HG03558 (cell line): ENCODE data around the gene IL17C.

Experiments
- ATAC-seq: cut with Tn5 transposase; IDR thresholded peaks from one replicate; pipeline ENCODE4 v1.9.1; 2021; ENCODE audit warnings: moderate number of reproducible peaks; ENCODE audit not compliant: unreplicated experiment; ENCODE audit errors: extremely low read depth

Gene IL17C, protein sequence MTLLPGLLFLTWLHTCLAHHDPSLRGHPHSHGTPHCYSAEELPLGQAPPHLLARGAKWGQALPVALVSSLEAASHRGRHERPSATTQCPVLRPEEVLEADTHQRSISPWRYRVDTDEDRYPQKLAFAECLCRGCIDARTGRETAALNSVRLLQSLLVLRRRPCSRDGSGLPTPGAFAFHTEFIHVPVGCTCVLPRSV

DNA sequence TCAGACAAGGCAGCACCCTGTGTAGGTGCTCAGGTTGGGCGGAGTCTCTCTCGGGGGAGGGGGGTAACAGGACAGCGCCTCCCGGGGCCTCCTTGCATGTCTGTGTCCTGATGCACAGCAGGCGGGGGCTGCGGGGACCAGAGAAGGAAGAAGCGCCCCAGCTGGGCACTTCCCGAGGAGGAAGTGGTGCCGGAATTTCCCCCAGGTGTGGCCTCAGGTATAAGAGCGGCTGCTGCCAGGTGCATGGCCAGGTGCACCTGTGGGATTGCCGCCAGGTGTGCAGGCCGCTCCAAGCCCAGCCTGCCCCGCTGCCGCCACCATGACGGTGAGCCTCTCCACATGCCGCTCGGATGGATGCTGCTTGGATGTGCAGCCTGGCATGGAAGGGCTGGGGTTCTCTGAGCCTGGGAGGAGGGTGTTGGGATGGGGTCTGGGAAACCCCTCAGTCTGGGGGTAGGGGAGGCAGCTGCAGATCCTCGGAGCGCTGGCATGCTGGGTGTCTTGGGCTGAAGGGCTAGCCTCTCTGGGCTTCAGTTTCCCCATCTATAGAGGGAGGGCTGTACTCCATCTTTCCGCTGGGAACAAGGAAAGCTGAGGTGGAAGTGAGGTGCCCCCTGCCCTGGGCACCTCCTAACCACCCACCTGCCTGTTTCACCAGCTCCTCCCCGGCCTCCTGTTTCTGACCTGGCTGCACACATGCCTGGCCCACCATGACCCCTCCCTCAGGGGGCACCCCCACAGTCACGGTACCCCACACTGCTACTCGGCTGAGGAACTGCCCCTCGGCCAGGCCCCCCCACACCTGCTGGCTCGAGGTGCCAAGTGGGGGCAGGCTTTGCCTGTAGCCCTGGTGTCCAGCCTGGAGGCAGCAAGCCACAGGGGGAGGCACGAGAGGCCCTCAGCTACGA lies at the start of gene IL17C:
Gene IL17C (plus strand): TSS at position 250 of the 908 bp plus-strand sequence. CDS start 70 bp downstream, at position 320.
- no peak for ATAC-seq

- no peak for ATAC-seq
Observed at GRCh38 chr16:88588754-88589153, 49.6 kb upstream of the IL17C start.

GRCh38 chr16:88589441-88589840 lies 48.9 kb upstream of the IL17C start:
- no peak for ATAC-seq

GRCh38 chr16:88591577-88592021 lies 46.8 kb upstream of the IL17C start:
- ATAC-seq: no peak

DNA sequence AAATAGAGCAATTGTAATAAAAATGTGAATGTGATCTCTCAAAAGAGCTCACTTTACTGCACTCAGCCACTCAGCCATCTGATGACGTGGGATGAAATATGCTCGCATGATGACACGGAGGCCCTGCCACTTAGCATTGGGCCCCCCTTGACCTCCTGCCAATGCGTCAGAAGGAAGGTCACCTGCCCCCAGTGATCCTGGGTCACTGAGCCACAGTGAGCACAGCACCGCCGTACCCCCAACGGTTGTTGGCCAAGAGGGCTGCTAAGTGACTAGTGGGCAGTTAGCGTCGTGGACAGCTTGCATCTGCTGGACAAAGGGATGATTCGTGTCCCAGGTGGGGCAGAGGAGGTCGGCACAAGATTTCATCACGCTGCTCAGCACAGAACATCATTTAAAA lies 45.3 kb upstream of the IL17C start:
- ATAC-seq: no peak

GRCh38 chr16:88593489-88593888 lies 44.9 kb upstream of the IL17C start:
- ATAC-seq: no peak

GRCh38 chr16:88593910-88594309 lies 44.5 kb upstream of the IL17C start:
- ATAC-seq: no peak

GRCh38 chr16:88595101-88595500 lies 43.3 kb upstream of the IL17C start:
- ATAC-seq: no peak

DNA sequence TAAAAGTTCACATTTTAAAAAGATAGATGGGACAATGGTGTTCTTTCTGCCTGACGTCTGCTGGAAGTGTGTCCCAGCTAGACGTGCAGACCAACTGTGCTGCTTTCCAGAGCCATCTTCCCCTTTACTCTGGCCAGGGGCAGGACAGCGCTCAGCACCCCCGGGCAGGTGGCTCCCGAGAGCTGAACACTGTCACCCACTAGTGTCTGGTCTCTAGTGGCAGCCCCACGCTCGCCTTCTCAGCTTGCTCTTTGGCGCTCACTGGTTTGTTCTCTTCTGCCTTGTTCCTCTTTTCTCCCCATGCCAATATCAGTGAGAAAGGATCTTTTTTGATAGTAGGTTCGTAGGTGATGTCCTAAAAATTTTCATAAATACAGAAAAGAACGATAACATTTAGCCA lies 42.5 kb upstream of the IL17C start:
- ATAC-seq: no peak

GRCh38 chr16:88596483-88596882 lies 41.9 kb upstream of the IL17C start:
- ATAC-seq: no peak

- no peak for ATAC-seq
Observed at GRCh38 chr16:88597856-88598491, 40.4 kb upstream of the IL17C start.

DNA sequence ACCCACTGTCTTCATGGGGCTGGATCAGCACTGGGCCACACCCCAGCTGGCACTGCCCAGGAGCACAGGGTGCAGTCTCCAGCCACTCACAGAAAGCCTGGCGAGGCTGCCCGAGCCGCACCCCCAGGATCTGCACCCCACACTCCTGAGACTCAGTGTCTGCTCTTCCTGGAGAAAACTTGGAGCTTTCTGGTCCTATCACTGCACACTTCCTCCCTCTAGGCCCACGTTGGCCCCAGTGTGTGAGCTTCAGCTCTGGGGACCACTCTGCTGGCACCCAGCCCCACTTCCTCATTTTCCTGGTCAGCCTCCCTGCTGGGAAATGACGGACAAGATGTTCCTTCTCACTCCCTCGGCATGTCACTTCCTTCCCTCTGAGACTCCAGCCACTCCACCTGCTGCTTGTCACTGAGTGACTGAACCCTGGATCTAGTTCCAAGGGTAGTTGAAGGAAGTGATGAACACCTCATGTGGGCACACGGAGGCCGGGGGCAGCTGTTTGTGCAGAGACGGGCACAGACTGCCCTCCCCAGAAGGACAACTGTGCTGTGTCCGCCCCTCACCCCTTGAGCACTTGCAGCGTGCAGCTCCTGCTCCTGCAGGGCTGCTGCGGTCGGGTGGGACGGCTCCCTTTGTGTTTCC lies 39.2 kb upstream of the IL17C start:
- no peak for ATAC-seq

DNA sequence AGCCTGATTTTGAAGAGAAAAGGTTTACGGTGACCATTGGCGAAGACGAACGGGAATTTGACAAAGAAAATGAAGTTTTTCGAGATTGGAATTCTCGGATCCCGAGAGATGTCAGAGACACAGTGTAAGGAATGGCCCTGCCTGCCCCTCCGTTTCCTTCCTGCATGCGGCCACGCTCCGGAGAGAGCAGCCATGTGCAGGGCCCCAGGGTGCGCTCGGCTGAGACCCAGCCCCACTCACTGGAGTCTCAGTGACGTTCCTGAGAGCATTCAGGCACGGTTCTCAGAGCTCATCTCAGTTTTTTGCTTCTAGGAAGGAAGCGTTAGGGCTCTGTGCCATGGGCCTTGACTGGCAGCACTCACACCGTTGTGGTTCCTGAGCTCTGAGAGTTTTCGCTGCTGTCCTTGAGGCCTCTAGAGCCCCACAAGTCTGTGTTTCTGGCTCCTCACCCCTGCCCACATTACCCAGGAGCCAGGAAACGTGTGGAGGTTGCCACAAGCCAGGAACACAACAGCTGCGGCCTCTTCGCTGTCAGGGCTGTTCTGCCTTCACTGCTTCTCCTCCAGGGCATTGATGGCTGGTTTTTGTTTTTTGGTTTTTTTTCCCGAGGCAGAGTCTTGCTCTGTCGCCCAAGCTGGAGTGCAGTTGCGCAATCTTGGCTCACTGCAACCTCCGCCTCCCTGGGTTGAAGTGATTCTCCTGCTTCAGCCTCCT lies 38.4 kb upstream of the IL17C start:
- no peak for ATAC-seq

- no peak for ATAC-seq
Observed at GRCh38 chr16:88600539-88600896, 37.9 kb upstream of the IL17C start.

GRCh38 chr16:88601313-88602036 lies 36.9 kb upstream of the IL17C start:
- ATAC-seq: no peak

DNA sequence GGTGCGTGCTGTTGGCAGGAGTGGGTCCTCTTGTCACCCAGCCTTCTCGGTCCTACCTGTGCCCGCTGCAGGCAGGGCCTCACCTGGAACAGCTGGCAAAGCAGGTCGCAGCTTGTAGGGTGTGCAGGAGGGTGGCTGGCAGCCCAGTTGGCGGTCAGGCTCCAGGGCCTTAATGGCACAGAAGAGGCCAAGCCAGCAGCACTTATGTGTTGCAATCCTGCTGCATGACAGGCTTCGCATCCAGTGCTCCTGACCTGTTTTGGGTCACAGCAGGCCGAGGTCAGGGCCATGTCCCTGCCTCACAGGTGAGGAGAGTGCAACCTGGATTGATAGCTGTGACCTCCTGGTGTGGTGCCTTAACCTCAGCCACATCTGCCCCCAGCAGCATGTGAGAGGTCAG lies 36.3 kb upstream of the IL17C start:
- ATAC-seq: no peak

DNA sequence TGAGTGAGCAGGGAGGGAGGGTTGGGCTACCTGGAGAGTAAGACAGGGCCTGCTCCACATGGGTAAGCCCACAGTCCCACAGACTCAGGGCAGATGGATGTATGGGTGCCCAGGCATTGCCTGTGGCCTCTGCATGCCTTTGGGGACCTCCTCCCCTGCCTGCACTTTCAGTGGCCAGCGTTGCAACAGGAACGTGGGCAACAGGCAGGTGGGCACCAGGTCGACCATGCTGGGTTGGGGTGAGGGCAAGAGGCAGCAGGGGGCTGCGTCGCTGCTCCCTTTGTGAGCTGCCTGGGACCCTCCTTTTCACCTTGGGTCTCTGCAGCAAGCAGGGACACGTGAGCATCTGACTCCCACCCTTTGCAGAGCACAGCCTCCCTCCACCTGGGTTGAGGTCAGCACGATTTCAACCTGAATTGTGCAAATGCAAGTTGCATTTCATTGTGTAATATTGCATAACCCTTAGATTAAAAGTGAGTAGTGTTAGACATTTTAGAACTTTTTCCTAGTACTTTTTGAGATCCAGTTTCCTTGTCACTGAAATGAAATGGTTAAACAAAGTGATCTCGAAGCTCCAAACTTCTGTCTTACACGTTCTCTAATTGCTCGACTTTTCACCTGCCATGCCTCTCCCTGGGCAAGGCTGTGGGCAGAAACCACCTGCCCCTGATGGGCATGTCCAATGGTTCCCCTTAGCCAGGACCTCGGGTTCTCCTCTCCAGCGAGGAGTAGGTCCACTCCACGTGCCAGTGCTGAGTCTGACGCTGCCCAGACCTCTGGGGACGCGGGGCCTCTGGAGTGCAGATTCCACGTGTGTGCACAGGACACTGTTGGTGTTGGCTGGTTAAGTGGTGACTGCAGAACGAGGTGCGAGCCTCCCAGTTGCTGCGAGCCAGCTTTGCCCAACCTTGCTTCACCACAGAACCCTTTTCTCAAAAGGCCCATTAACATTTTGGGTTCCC lies 32.9 kb upstream of the IL17C start:
- no peak for ATAC-seq

- no peak for ATAC-seq
Observed at GRCh38 chr16:88606148-88606757, 32.1 kb upstream of the IL17C start.
